Cardiac muscle cell (in vitro differentiated cells and primary cell): ENCODE data around the gene CPNE1. TPM values are rescaled to one million over a fixed set of nuclear protein-coding genes. Genes with fewer than 3 reads are reported as not detected.

Source experiments
- DNase-seq, 2 donors: peaks; one replicate each; pipeline versions ENCODE4 v3.0.0 to v3.0.0-alpha.2; 2010 to 2017; ENCODE audit warnings: low read depth in 1 of 2, low spot score in 1 of 2
- H3K27ac ChIP-seq: fragments of 200-600 bp; sonication (generic); 2 replicates; pipeline ENCODE4 v1.5.1; 2016
- H3K27me3 ChIP-seq: fragments of 200-600 bp; sonication (generic); 2 replicates; pipeline ENCODE4 v1.6.0; 2016; ENCODE audit warnings: control low read depth
- H3K36me3 ChIP-seq: fragments of 200-600 bp; sonication (generic); 2 replicates; pipeline ENCODE4 v1.5.1; 2016; ENCODE audit warnings: control low read depth
- H3K4me1 ChIP-seq: fragments of 200-600 bp; sonication (generic); 2 replicates; pipeline ENCODE4 v1.8.1; 2017; ENCODE audit warnings: low read depth, mild to moderate bottlenecking, mixed run types
- H3K4me3 ChIP-seq: fragments of 200-600 bp; sonication (generic); 2 replicates; pipeline ENCODE4 v1.5.1; 2016; ENCODE audit warnings: mild to moderate bottlenecking
- H3K9me3 ChIP-seq: fragments of 200-600 bp; sonication (generic); 2 replicates; pipeline ENCODE4 v1.5.1; 2017; ENCODE audit warnings: low read depth, mild to moderate bottlenecking, control low read depth
- CTCF ChIP-seq: IDR thresholded peaks from 2 replicates; pipeline ENCODE4 v1.5.1; 2012; ENCODE audit warnings: low read depth, mild to moderate bottlenecking, low read length
- polyA plus RNA-seq: library from polyadenylated mRNA; unstranded; fragments of >200 nt; fragmentation: Nextera tagmentation; extraction: Ambion mirVana; gene quantifications from 2 replicates; pipeline ENCODE4 v1.2.1, GENCODE V29; 2016
- total RNA-seq: library from RNA; depleted of rRNA; stranded (reverse); fragments of >200 nt; gene quantifications from 2 replicates; pipeline ENCODE4 v1.2.3, GENCODE V29; 2016

The CPNE1 gene
- total and polyA plus RNA-seq, 2 experiments from 2014 or later = 225 to 355 TPM

- DNase-seq = no peak
- Histone ChIP-seq H3K36me3 (no peaks in the 10 kb centered on the region), H3K9me3 (no peaks in the 10 kb centered on the region), H3K4me1 (no peaks in the 10 kb centered on the region), H3K4me3 (no peak overlapping the region), H3K27ac (no peak overlapping the region), H3K27me3 (no peaks in the 10 kb centered on the region)
- no peak for TF ChIP-seq CTCF
Observed at GRCh38 chr20:35578469-35578868, 86.2 kb downstream of the CPNE1 start.

- Histone ChIP-seq H3K36me3 (no peaks in the 10 kb centered on the region), H3K27ac (no peak overlapping the region), H3K27me3 (no peaks in the 10 kb centered on the region), H3K4me1 (no peaks in the 10 kb centered on the region), H3K9me3 (no peaks in the 10 kb centered on the region), H3K4me3 (no peak overlapping the region)
- TF ChIP-seq CTCF = no peak
- no peak for DNase-seq
Observed at GRCh38 chr20:35576816-35577215, 87.9 kb downstream of the CPNE1 start.

Other genes with a start within 250 kb of the CPNE1 start
- 0.78 and 1.0 TPM in 2 replicates for gene GDF5, start 226.7 kb downstream of the CPNE1 start, total RNA-seq
- 0.91 and 1.2 TPM in 2 replicates for gene GDF5, start 226.7 kb downstream of the CPNE1 start, polyA plus RNA-seq
- gene CEP250, start 209.3 kb downstream of the CPNE1 start, total RNA-seq = 32.3 and 61.5 TPM in 2 replicates
- 39.1 and 49.1 TPM in 2 replicates for gene CEP250, start 209.3 kb downstream of the CPNE1 start, polyA plus RNA-seq
- not detected in 2 replicates for gene C20orf173, start 135.2 kb downstream of the CPNE1 start, total RNA-seq
- gene C20orf173, start 135.2 kb downstream of the CPNE1 start, polyA plus RNA-seq = not detected in 2 replicates
- 213 and 254 TPM in 2 replicates for gene ERGIC3, start 122.8 kb downstream of the CPNE1 start, total RNA-seq
- 170 and 179 TPM in 2 replicates for gene ERGIC3, start 122.8 kb downstream of the CPNE1 start, polyA plus RNA-seq
- gene SPAG4, start 49.1 kb downstream of the CPNE1 start, total RNA-seq = 12.8 and 44.6 TPM in 2 replicates
- 27.9 and 107 TPM in 2 replicates for gene SPAG4, start 49.1 kb downstream of the CPNE1 start, polyA plus RNA-seq
- gene RBM12, start within 50 bp of the CPNE1 start, total RNA-seq = 38.5 and 43.3 TPM in 2 replicates
- gene RBM12, start within 50 bp of the CPNE1 start, polyA plus RNA-seq = 28.8 and 29.1 TPM in 2 replicates
- 32.6 and 39.3 TPM in 2 replicates for gene NFS1, start 34.5 kb upstream of the CPNE1 start, total RNA-seq
- 43.9 and 52.4 TPM in 2 replicates for gene NFS1, start 34.5 kb upstream of the CPNE1 start, polyA plus RNA-seq
- gene ROMO1, start 34.5 kb upstream of the CPNE1 start, total RNA-seq = 205 and 356 TPM in 2 replicates
- gene ROMO1, start 34.5 kb upstream of the CPNE1 start, polyA plus RNA-seq = 646 and 743 TPM in 2 replicates
- gene RBM39, start 77.4 kb upstream of the CPNE1 start, total RNA-seq = 235 and 299 TPM in 2 replicates
- 202 and 214 TPM in 2 replicates for gene RBM39, start 77.4 kb upstream of the CPNE1 start, polyA plus RNA-seq
- gene PHF20, start 107.1 kb upstream of the CPNE1 start, total RNA-seq = 42.0 and 42.6 TPM in 2 replicates
- 44.6 and 49.6 TPM in 2 replicates for gene PHF20, start 107.1 kb upstream of the CPNE1 start, polyA plus RNA-seq